Measurements from ENCODE around the gene AADACL2. TPM values are rescaled to one million over a fixed set of nuclear protein-coding genes. Genes with fewer than 3 reads are reported as not detected.

AADACL2 gene
- total RNA-seq, 1 donor from 2014 or later = not detected

DNA sequence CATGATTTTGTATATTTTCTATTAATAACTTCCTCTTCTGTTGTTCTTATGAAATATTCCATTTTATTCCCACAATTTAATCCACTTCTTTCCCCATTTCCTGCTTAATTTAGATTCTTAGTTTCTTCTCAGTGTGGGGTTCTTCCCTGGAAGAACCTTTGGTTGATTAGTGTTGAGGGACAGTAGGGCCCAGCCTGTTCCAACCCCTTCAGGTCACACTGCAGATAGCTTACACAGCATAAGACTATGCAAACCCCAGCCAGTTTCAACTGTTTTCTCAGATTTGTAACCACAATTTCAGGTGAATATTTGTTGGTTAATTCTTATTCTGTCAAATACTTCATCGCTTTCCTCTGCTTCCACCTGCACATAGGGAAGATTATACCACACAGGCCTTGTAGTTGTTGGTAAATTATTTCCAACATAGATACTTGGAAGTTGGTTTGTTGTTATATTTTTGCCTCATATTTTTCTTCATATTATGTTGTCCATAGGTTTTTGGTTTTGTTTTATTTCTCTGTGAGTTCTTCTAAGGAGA is 34.7 kb downstream of the AADACL2 start:
- Mint-ChIP-seq H3K27ac (ENCODE audit: unreplicated experiment) (no peak overlapping the region), H3K9me3 (ENCODE audit: unreplicated experiment) (no peaks in the 10 kb centered on the region), H3K27me3 (ENCODE audit: unreplicated experiment) (no peaks in the 10 kb centered on the region), H3K4me3 (ENCODE audit: unreplicated experiment) (no peak overlapping the region), H3K36me3 (ENCODE audit: unreplicated experiment) (no peaks in the 10 kb centered on the region), H3K4me1 (ENCODE audit: low read depth, unreplicated experiment) (no peaks in the 10 kb centered on the region)
- TF ChIP-seq CTCF (IDR thresholded peaks at IDR 0.05; ENCODE audit: partially characterized antibody, unreplicated experiment) = no peak
- no peak for DNase-seq

GRCh38 chr3:151769175-151769574 is 35.4 kb downstream of the AADACL2 start:
- Mint-ChIP-seq H3K9me3 (ENCODE audit: unreplicated experiment) (no peaks in the 10 kb centered on the region), H3K36me3 (ENCODE audit: unreplicated experiment) (no peaks in the 10 kb centered on the region), H3K27me3 (ENCODE audit: unreplicated experiment) (no peaks in the 10 kb centered on the region), H3K27ac (ENCODE audit: unreplicated experiment) (no peak overlapping the region), H3K4me1 (ENCODE audit: low read depth, unreplicated experiment) (no peaks in the 10 kb centered on the region), H3K4me3 (ENCODE audit: unreplicated experiment) (no peak overlapping the region)
- no peak for DNase-seq
- TF ChIP-seq CTCF (IDR thresholded peaks at IDR 0.05; ENCODE audit: partially characterized antibody, unreplicated experiment) = no peak

DNA sequence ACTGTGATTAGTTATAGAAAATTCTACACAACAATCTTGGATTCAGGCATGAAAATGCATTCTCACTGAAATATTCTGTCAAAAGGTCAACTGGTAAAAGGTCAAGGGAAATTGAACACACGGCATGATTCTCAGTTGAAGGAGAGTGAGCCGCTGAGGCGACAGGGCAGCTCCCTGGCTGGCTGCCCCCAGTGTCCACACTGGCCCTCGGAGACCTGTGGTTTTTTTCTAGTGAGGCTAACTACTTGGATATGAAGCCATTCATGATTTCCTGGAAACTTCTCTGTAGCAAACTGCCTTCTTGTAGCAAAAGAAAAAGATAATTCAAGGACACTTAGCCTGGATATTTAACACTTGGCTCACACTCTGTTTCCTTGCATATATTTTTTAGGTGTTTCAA is 37.2 kb downstream of the AADACL2 start:
- Mint-ChIP-seq H3K4me3 (ENCODE audit: unreplicated experiment) (no peak overlapping the region), H3K4me1 (ENCODE audit: low read depth, unreplicated experiment) (no peaks in the 10 kb centered on the region), H3K27ac (ENCODE audit: unreplicated experiment) (no peak overlapping the region), H3K27me3 (ENCODE audit: unreplicated experiment) (no peaks in the 10 kb centered on the region), H3K9me3 (ENCODE audit: unreplicated experiment) (no peaks in the 10 kb centered on the region), H3K36me3 (ENCODE audit: unreplicated experiment) (no peaks in the 10 kb centered on the region)
- no peak for TF ChIP-seq CTCF (IDR thresholded peaks at IDR 0.05; ENCODE audit: partially characterized antibody, unreplicated experiment)
- no peak for DNase-seq

DNA sequence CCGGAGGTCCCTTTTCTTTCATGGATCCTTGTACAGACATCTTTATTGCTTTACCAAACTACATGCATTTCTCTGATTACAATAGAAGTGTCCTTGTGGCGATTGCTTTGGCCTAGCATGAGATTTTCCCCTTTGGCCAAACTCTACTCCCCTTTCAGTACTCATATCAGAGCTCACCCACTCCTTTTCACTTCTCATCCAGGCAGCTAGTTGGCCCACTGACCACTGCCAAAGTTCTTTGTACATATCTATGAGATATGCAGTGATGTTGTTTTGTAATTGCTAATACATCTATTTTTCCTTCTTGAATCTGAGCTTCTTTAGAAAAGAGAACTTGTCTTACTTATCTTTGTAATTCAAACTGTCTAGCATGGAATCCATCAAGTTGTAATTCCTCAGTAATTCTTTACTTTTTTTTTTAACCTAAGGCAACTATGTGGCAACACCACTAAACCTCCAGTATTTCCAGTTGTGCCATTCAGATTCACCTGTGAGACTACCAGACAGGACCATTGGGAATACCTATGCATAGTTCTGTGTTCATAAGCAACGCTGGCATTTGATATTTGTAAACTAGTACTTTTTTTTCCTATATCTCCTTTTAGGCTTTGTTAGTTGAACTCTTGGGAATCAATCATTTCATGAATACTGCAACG is 39.2 kb downstream of the AADACL2 start:
- no peaks in the 10 kb centered on the region for H3K9me3 Mint-ChIP-seq (ENCODE audit: unreplicated experiment)
- H3K27me3 Mint-ChIP-seq (ENCODE audit: unreplicated experiment) = no peaks in the 10 kb centered on the region

More for the DNA sequence above, 39.2 kb downstream of the AADACL2 start:
- no peak overlapping the region for H3K4me3 Mint-ChIP-seq (ENCODE audit: unreplicated experiment)
- H3K4me1 Mint-ChIP-seq (ENCODE audit: low read depth, unreplicated experiment) = no peaks in the 10 kb centered on the region
- no peak for TF ChIP-seq CTCF (IDR thresholded peaks at IDR 0.05; ENCODE audit: partially characterized antibody, unreplicated experiment)
- no peak overlapping the region for H3K27ac Mint-ChIP-seq (ENCODE audit: unreplicated experiment)
- DNase-seq = no peak
- no peaks in the 10 kb centered on the region for H3K36me3 Mint-ChIP-seq (ENCODE audit: unreplicated experiment)
